HG03565 (cell line): ENCODE measurements around the gene RETREG1.
"Not testable (repeated sequence)": the region's sequence is repeated elsewhere in the genome, so short reads cannot be mapped to it uniquely, and the experiment has no call there.

Experiments used
- ATAC-seq: cut with Tn5 transposase; IDR thresholded peaks from one replicate; pipeline ENCODE4 v1.9.1; 2021; ENCODE audit warnings: mild to moderate bottlenecking, moderate library complexity; ENCODE audit not compliant: unreplicated experiment

RETREG1 gene

DNA sequence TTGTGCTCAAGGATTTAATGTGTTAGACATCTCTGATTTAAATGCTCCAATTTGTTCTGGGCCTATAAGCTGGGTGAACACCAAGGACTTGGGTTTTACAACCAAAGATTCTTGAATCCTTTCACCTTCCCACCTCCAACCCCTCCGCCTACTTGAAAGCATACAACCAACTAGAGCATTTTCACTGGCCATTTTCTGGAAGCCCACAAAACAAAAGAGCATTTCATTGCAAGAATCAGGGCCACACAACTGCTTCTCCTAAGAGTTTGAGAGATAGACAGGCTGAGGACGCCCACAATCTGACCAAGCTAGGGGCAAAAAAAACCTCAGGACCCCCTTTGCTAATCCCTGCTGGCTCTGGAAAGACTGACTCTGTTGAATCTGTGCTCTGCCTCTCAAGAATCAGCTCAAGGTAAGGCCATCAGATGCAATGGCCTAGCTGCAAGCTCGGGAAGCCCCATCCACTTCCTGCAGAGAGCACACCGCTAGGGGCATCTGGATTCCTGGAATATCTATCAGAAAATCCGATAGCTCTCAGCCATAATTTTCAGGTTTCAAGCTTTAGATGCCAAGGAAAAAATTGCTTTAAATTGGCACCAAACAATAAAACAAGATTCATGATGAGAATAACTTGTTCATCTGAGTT, 57.7 kb downstream of the RETREG1 start:
- ATAC-seq: no peak

DNA sequence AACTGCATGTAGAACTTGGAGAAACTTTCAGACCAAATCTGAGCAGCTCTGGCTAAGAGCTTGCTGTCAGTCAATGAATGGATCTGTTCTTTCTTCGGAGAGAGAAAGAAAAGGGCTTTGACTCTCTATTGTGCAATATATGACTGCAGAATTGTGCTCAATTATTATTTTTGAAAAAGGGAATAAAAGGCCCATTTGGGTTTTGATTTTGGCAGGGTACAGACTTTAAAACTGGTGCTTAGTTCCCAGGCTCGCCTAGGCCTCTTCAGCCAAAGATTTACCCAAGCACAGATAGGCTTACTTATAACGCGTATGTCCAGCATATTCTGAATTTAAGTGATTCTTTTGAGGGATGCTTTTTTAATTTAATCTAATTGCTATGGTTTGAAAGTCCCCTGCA, 59.3 kb downstream of the RETREG1 start:
- no peak for ATAC-seq

DNA sequence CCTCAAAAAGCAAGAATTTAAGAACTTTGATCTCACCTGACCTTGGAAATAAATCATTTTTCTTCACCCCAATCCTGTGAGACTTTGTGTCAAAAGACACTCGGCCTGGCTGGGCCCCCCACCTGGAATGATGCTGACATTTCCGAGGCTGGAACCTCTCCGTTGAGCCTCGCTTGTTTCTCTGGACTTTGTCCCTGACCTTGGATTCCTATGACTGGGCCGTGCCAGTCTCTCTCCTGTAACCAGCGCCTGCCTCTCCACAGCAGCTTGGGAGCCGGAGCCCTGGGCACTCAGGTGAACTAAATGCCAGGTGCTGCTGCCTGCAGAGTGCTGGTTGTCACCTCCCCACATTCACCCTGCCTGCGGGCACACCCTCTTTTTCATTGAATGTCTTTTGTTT, 62.7 kb downstream of the RETREG1 start:
- ATAC-seq: no peak

DNA sequence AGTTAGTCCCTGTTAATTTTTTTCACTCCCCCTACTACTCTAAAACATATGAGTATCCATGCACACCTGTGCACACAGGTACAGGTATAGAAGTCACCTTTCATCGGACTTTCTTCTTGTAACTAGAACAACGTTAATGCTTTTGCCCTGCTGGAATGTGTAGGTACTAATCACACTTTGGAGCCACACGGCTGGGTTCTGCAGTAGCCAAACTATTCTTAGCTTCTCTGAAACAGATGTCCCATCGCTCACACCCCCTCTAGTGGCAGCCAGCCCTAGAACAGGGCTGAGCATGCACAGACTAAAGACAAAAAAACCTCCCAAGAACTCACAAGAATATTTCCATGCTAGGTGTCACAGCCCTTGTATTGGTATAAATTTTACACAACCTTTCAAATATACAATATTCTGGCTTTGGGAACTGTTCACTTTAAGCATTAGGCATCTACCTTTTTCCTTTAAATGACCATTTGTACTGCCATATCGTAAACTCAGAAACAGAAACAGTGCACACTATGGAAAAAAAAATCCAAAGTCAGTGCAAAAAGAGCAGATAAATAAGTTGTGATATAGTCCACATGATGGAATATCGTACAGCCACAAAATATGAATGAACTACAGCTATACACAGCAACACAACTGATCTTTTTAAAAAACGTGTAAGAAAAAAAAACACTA, 64.0 kb downstream of the RETREG1 start:
- ATAC-seq: peak; percentile 83

DNA sequence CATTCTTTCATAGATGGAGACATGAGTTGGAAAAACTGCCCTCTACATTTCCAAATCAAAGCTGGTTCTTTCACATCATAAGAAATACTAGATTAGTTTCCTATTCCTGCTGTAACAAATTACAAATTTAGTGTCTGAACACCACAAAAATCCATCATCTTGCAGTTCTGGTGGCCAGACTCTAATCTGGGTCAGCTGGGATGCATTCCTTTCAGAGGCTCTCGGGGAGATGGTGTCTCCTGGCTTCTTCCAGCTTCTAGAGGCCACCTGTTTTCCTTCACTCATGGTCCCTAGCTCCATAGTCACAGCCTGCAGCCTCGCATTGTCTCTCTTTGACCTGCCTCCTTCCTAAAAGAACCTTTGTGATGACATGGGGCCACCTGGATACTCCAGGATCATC, 65.2 kb downstream of the RETREG1 start:
- no peak for ATAC-seq

DNA sequence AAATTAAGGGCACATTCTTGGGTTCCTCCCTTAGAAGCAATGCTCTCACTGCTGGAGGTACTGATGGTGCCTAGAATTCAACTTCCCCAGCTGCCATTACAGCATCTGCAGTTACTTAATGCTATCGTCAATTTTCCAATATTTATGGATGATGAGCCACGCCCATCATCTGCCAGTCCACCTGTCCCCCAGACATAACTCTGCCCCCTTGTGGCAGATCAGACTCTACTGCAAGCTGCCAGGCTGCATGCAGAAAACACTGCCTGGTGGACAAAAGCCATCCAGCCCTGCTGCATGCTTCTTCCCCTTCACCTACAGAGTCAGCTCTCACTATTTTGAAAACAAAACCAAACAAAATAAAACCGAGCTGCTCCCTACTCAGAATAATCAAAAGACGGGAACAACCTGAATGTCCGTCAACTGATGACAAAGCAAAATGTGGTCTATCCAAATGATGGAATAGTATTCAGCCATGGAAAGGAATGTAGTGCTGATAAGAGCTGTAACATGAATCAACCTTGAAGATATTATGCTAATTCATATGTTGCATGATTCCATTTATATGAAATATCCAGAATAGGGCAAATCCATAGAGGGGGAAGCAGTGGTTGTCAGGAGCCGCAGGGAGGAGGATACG, 66.4 kb downstream of the RETREG1 start:
- ATAC-seq: peak; percentile 60

DNA sequence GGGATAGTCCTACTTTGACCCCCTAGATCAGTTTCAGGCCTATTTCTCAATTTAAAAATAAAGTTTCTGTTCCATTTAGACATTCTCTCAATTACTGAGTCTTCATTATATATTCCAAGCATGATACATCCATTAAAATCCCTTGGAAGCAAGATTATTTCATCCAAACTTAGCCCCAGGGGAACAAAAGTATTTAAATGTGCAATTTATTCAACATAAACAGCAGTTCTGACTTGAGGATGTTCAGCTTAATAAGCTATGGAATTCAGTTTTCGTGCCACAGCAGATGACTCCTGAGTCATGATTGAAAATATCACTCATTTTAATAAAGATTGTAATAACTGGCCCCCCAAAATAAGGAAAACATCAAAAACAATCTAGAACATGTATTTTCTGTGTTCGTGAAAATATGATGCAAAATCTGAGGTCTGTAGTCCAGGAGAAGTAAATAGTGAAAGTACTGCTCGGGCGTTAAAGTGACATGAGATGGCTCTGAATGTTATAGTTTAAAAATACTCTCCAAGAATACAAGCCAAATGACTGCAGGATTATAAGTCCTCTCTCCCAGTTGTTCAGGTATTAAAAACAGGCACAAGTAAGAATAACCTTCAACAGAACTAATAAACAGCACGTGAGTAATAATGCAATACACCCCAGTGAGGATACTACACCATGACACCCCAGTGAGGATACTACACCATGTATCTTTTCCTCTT, 67.1 kb downstream of the RETREG1 start:
- no peak for ATAC-seq

DNA sequence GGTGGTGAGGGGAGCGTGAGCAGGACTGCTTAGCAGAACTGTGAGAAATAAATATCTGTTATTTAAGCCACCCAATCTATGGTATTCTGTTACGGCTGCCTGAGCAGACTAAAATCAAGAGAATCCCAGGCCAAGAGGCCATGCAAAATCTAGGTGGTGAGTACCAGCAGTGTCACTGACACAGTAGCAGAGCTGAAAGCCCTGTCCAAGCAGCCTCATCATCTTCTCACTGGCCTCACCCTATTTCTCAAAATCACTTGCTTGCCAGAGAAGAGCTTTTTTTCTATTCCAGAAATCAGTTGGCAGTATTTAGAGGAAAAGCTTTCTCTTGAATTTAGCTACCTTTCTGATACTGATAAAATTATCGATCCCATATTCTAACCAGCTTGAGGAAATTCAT, 68.0 kb downstream of the RETREG1 start:
- ATAC-seq: no peak

DNA sequence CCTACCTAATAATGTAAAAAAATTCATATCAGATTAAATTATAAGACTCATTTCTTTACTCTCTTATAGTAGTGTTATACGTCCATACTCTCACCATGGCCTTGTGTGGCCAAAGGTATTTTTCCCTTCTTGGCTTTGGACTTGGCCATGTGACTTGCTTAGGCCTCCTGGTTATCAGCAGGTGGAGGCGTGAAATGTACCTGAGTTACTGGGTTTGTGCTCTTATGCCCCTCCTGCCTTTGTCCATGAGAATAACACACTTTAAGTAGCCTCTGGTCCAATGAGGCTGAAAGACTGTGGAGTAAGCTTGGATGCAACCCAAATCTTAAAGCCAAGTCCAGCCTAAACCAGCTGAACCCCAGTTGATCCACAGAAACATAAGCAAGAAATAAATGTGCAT, 68.7 kb downstream of the RETREG1 start:
- ATAC-seq: no peak

DNA sequence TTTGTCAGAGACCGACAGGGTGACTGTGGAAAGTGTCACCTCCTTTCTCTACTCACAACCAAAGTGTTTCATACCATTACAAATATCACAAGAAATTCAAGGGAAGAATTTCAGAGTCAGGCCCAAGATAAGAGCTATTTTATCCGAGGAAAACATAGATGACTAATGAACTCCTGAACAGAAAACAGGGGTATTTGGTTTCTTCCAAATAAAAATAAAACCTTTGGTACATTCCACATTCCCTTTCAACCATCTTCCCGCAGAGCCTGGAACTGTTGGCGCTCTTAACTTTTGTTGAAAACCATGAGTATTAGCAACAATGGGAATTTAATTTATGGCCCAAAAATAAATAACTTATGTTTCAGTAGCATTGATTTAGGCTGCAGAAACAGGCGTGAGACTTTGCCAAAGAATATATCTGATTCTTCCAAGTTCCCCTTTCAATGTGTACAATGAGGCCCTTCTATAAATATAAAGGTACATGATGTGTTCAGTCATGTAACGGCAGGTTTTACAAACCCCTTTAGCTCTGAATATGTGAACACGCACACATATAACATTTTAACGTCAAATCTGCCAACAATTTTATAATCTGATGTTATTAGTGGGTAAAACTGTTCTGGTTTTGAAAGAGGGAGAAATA, 69.5 kb downstream of the RETREG1 start:
- no peak for ATAC-seq

DNA sequence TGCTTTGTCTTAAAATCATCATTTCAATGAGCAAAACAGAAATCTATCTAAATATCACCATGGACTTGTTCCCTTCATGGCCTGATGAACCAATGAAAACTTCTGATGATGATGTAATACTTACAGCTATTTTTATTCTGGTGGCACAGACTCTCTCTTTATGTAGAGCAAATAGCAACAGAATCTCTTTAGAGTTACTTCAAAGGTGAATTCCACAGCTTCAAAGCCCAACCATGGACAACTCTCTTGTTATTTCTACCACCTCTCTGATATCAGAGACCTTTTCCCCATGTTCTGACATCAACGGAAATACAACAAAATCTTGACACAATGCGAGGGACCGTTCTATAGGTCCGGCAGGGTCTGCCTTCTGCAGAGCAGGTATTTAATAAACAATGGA, 70.1 kb downstream of the RETREG1 start:
- no peak for ATAC-seq

DNA sequence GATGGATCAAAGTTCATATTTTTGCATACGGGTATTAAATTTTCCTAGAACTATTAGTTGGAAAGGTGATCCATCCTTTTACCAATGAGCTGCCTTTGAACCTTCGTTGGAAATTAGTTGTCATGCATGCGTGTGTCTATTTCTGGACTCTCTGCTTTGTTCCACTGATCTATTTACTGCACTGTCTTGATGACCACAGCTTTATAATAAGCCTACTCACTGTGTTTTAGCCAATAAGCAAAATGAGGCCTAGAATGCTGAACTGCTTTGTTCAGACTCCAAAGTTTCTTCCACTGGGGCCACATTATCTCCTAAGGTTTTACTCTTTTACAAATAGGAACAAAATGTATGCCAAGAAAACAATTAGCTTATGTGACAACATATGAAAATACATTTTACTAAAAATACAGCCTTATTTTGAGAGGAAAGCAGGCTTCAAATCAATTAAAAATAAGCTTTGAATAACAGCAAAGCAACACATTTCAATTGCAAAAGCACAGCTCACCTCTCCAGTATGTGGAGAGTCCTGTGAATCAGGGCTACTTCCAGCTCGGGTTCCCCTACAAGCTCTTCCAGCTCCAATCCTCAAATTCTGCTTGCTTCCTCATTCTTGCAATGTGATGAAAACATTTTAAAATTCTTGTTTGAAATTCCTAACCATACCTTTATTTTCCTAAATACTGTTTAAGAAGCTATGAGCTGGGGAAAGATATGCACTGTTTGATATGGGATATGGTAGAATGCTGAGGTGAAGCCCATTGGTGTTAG, 72.0 kb downstream of the RETREG1 start:
- ATAC-seq: no peak

DNA sequence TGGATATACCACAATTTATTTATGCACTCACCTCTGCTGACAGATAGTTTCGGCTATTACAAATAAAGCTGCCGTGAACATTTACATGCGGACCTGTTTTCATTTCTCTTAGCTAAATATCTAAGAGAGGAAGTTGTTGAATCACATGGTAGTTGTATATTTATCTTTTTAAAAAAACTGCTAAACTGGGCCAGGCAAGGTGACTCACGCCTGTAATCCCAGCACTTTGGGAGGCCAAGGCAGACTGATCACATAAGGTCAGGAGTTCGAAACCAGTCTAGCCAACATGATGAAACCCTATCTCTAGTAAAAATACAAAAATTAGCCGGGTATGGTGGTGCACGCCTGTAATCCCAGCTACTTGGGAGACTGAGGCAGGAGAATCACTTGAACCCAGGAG, 73.6 kb downstream of the RETREG1 start:
- ATAC-seq: not testable (repeated sequence)

DNA sequence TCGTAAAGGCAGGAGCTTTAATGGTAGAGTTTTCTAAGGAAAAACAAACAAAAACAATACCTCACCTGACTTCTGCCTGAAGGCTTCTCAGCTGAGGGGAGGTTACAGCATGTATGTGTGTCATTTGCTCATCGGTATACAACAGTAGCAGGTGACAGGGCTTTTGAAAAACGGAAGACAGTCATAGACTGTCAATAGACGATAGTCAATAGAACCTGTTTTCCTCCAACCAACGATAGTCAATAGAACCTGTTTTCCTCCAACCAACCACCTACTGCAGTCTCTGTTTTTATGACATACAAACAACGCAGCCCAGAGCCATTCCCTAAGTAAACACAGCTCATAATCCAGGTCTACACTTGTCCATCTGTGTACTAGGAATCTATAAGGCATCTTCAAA, 74.6 kb downstream of the RETREG1 start:
- ATAC-seq: no peak

DNA sequence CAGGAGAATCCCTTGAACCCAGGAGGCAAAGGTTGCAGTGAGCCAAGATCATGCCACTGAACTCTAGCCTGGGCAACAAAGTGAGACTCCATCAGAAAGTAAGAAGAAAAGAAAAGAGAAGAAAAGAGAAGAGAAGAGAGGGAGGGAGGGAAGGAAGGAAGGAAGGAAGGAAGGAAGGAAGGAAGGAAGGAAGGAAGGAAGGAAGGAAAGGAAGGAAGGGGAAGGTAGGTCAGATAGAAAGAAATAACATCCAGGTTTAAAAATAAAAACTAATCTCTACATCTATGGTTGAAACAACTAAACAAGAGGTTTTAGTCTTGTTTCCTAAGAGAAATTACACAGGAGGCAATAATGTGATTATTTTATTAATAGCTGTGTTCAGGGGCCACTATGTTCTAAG, 75.2 kb downstream of the RETREG1 start:
- ATAC-seq: not testable (repeated sequence)

DNA sequence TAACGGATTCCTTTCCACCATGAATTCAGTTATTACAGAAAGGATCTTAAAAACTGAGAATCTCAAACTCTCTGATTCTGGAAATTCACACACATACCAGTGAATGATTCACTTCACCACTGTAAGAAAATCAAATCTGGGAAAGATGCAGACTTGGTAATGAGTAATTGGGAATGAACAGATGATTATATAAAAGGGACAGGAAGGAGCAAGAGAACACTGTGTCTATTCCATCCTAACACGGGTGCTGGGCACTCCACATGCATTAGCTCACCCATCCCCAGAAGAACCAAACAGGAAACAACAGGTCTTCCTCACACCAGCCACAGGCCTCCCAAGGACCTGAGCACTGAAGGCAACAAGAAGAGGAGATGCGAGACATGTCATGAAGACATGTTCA, 76.4 kb downstream of the RETREG1 start:
- ATAC-seq: no peak

DNA sequence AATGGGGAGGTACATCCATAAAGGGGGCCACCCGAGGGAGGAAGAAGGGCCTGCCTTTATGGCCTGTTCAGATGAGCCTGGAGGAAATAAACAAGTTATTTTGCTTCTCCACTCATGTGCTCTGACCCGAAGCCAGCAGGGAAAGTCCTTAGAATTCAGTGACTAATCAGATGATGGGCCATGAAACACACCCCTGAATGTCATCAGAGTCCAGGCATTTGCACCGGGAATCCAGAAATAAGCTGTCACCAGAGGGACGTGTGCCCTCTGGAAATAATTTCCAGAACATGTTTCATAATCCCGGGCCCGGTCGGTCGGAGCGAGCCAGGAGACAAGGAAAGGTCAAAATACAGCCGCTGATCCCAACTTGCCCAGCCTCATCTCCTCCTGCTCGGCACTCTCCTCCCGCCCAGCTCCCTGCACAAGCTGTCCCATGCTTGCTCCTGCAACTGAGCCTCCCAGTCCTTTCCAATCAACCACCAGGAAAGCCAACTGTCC, 77.6 kb downstream of the RETREG1 start:
- no peak for ATAC-seq

DNA sequence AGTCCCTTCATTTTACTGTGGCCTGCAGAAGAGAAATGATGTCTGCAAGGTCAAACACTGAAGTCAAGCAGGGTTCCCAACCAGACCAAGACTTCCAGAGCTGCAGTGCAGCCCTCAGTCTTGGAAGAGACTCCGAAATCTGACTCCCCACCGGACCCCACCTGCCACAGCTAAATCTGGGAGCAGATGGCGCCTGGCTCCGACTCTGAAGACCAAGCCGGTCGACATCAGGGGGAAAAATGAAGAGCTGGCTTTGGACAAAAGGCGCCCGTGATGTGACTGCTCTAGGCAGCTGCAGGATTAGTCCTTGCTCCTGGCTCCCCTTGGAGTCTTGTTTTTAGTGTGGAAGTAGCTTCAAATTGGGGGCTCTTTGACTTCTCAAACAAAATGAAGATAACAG, 78.8 kb downstream of the RETREG1 start:
- ATAC-seq: no peak

DNA sequence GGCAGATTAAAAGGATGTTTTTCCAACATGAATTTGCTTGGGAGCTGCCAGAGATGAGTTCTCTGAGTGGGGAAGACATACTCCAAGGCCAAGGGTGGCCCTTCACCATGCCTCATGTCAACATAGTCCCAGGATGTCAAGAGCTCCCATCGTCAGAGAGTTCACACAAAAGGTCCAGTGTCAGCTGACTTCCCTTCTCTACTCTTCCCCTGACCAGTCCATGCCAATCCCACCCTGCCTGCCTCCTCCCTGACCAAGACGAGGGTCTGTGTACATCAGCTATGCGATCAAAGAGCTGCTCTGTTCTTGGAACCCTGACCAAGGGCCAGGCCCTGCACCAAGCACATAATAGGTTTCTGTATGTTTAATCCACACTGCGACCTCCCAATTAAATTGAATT, 80.0 kb downstream of the RETREG1 start:
- no peak for ATAC-seq

DNA sequence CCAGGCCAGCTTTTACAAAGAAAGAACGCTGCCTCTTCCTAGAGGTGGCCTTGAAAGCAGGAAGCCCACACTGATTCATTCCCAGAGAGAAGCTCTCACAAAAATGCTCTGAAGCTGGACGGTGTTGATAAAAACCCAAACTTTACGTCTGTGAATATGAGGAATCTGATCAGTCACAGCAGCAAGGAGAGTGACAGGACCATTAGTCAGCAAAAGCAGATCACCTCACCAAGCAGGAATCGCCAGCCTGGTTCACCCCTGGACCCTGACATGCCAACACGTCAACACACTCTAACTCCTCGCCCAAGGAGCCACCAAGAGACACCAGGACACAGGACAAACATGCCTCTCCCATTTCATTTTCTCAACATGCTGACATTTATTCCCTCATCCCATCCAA, 80.6 kb downstream of the RETREG1 start:
- no peak for ATAC-seq
